SK-N-SH treated with all-trans-retinoic acid at 6 μM for 48 hours (cell line): ENCODE results near the gene DHPS.

Source experiments
- ATAC-seq: fragments of 200-7000 bp; cut with Tn5 transposase; 3 replicates; pipeline ENCODE4 v1.9.1; 2020; ENCODE audit warnings: mild to moderate bottlenecking, moderate library complexity
- ARNTL ChIP-seq: fragments of 450-650 bp; formaldehyde crosslinking; IDR thresholded peaks from 2 replicates; pipeline ENCODE4 v1.5.0; 2020; ENCODE audit warnings: low read depth, mild to moderate bottlenecking, moderate library complexity, borderline replicate concordance
- BACH2 ChIP-seq: fragments of 250-450 bp; sonication (Bioruptor Pico); IDR thresholded peaks from 2 replicates; pipeline ENCODE4 v1.9.0; 2021; ENCODE audit warnings: mild to moderate bottlenecking, borderline replicate concordance
- CSDC2 ChIP-seq: fragments of 250-450 bp; sonication (Bioruptor Pico); IDR thresholded peaks from 2 replicates; pipeline ENCODE4 v1.5.0; 2020; ENCODE audit warnings: mild to moderate bottlenecking, moderate library complexity
- OSR1 ChIP-seq: fragments of 250-450 bp; sonication (Bioruptor Pico); IDR thresholded peaks from 2 replicates; pipeline ENCODE4 v1.8.0; 2022; ENCODE audit warnings: moderate library complexity, mild to moderate bottlenecking, inconsistent platforms
- POU6F1 ChIP-seq: fragments of 250-450 bp; sonication (Bioruptor Pico); IDR thresholded peaks from 2 replicates; pipeline ENCODE4 v1.8.0; 2021; ENCODE audit warnings: low read depth, mild to moderate bottlenecking, moderate library complexity, borderline replicate concordance
- PPARA ChIP-seq: fragments of 250-450 bp; sonication (Bioruptor Pico); IDR thresholded peaks from 2 replicates; pipeline ENCODE4 v1.5.0; 2020; ENCODE audit warnings: mild to moderate bottlenecking, borderline replicate concordance
- RARB ChIP-seq: fragments of 250-450 bp; sonication (Bioruptor Pico); IDR thresholded peaks from 2 replicates; pipeline ENCODE4 v1.8.0; 2021; ENCODE audit warnings: mild to moderate bottlenecking, moderate library complexity
- TCF4 ChIP-seq: fragments of 250-450 bp; sonication (Bioruptor Pico); IDR thresholded peaks from 2 replicates; pipeline ENCODE4 v1.8.0; 2021; ENCODE audit warnings: mild to moderate bottlenecking, moderate library complexity, borderline replicate concordance
- TOX ChIP-seq: fragments of 250-450 bp; sonication (Bioruptor Pico); IDR thresholded peaks from 2 replicates; pipeline ENCODE4 v1.8.0; 2021; ENCODE audit warnings: mild to moderate bottlenecking, moderate library complexity, borderline replicate concordance
- ZC3H10 ChIP-seq: fragments of 250-450 bp; sonication (Bioruptor Pico); IDR thresholded peaks from 2 replicates; pipeline ENCODE4 v1.5.1; 2021; ENCODE audit warnings: mild to moderate bottlenecking, moderate library complexity
- ZFP3 ChIP-seq: fragments of 250-450 bp; sonication (Bioruptor Pico); IDR thresholded peaks from 2 replicates; pipeline ENCODE4 v1.5.0; 2020; ENCODE audit warnings: mild to moderate bottlenecking, moderate library complexity
- ZFP30 ChIP-seq: fragments of 450-650 bp; formaldehyde crosslinking; IDR thresholded peaks from 2 replicates; pipeline ENCODE4 v1.5.0; 2022; ENCODE audit warnings: mild to moderate bottlenecking, moderate library complexity
- ZNF8 ChIP-seq: fragments of 450-650 bp; formaldehyde crosslinking; IDR thresholded peaks from 2 replicates; pipeline ENCODE4 v1.5.0; 2020; ENCODE audit warnings: mild to moderate bottlenecking, moderate library complexity
- TF ChIP-seq, protein P1 (sequence below): fragments of 250-450 bp; sonication (Bioruptor Pico); IDR thresholded peaks from 2 replicates; pipeline ENCODE4 v1.8.0; 2020; ENCODE audit warnings: mild to moderate bottlenecking, moderate library complexity, borderline replicate concordance
- TF ChIP-seq, protein P2 (sequence below): fragments of 250-450 bp; sonication (Bioruptor Pico); IDR thresholded peaks from 2 replicates; pipeline ENCODE4 v1.5.0; 2020; ENCODE audit warnings: mild to moderate bottlenecking, moderate library complexity
- TF ChIP-seq, protein P3 (sequence below): fragments of 250-450 bp; sonication (Bioruptor Pico); IDR thresholded peaks from 2 replicates; pipeline ENCODE4 v1.5.1; 2020; ENCODE audit warnings: low read depth, mild to moderate bottlenecking, moderate library complexity

DHPS gene

GRCh38 chr19:12664406-12665280 lies 17.0 kb downstream of the DHPS start:
- no peak for ATAC-seq
- TF ChIP-seq, protein P1, sequence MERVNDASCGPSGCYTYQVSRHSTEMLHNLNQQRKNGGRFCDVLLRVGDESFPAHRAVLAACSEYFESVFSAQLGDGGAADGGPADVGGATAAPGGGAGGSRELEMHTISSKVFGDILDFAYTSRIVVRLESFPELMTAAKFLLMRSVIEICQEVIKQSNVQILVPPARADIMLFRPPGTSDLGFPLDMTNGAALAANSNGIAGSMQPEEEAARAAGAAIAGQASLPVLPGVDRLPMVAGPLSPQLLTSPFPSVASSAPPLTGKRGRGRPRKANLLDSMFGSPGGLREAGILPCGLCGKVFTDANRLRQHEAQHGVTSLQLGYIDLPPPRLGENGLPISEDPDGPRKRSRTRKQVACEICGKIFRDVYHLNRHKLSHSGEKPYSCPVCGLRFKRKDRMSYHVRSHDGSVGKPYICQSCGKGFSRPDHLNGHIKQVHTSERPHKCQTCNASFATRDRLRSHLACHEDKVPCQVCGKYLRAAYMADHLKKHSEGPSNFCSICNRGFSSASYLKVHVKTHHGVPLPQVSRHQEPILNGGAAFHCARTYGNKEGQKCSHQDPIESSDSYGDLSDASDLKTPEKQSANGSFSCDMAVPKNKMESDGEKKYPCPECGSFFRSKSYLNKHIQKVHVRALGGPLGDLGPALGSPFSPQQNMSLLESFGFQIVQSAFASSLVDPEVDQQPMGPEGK = no peak
- peak; percentile 95 for TF ChIP-seq ZFP3

DNA sequence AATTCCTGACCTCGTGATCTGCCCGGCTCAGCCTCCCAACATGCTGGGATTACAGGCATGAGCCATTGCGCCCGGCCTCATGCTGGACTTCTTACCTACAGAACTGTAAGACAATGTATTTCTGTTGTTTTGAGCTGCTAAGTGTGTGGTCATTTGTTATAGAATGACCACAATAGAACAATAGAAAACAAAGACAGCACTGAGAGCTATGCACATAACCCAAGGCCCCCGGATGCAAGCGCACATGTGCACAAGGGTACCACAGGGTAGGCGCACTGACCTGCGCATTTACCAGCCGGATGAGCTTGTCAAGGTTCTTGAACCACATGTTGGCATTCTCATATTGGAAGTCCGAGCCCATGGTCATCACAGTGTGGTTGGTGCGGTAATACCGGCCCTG lies 20.7 kb downstream of the DHPS start:
- ATAC-seq = no peak
- TF ChIP-seq OSR1 (CRISPR knock-in tag) (no peak), CSDC2 (CRISPR knock-in tag) (no peak), PPARA (no peak), ZC3H10 (CRISPR knock-in tag) (no peak), POU6F1 (CRISPR knock-in tag) (no peak), ARNTL (CRISPR knock-in tag) (no peak), BACH2 (CRISPR knock-in tag) (no peak), TCF4 (CRISPR knock-in tag) (no peak), ZFP30 (no peak), ZFP3 (no peak)
- TF ChIP-seq, protein P2, sequence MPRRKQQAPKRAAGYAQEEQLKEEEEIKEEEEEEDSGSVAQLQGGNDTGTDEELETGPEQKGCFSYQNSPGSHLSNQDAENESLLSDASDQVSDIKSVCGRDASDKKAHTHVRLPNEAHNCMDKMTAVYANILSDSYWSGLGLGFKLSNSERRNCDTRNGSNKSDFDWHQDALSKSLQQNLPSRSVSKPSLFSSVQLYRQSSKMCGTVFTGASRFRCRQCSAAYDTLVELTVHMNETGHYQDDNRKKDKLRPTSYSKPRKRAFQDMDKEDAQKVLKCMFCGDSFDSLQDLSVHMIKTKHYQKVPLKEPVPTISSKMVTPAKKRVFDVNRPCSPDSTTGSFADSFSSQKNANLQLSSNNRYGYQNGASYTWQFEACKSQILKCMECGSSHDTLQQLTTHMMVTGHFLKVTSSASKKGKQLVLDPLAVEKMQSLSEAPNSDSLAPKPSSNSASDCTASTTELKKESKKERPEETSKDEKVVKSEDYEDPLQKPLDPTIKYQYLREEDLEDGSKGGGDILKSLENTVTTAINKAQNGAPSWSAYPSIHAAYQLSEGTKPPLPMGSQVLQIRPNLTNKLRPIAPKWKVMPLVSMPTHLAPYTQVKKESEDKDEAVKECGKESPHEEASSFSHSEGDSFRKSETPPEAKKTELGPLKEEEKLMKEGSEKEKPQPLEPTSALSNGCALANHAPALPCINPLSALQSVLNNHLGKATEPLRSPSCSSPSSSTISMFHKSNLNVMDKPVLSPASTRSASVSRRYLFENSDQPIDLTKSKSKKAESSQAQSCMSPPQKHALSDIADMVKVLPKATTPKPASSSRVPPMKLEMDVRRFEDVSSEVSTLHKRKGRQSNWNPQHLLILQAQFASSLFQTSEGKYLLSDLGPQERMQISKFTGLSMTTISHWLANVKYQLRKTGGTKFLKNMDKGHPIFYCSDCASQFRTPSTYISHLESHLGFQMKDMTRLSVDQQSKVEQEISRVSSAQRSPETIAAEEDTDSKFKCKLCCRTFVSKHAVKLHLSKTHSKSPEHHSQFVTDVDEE (CRISPR knock-in tag) = no peak
- TF ChIP-seq, all 23 proteins: peak for 0

GRCh38 chr19:12657966-12658365 lies 23.7 kb downstream of the DHPS start:
- no peak for TF ChIP-seq POU6F1 (CRISPR knock-in tag)
- TF ChIP-seq ZC3H10 (CRISPR knock-in tag) = no peak
- no peak for TF ChIP-seq OSR1 (CRISPR knock-in tag)
- TF ChIP-seq, all 23 proteins: peak for 0
- ATAC-seq = no peak

DNA sequence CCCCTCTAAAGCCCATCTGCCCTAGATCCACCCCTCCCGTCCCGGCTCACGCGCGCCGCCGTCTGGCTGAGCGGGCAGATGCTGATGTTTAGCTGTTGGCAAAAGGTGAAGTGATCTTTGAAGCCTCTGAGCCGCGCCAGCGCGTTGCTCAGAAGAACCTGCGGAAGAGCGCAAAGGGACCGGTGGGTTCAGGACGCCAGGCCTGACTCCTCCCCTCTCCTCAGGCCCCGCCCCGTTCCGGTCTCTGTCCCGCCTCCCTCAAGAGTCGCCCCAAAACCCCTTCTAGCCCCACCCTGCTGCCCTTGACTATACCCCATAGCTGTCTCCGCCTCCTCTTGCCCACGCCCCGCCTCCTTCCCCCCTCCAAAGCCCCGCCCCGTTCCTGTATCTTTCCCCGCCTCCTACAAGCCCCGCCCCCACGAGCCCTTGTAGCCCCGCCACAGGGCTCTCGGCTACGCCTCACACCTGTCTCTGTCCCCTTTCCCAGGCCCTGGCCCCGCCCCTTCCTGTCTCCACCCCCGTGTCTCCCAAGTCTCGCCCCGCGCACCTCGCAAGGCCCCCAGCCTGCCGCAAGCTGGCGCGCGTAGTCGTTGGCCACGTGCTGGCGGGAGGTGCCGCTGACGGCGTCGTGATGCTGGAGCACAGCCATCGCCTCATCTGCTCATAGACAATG lies 24.6 kb downstream of the DHPS start:
- ATAC-seq = no peak
- TF ChIP-seq ARNTL (CRISPR knock-in tag) (no peak), POU6F1 (CRISPR knock-in tag) (no peak), BACH2 (CRISPR knock-in tag) (no peak), ZNF8 (no peak), TOX (CRISPR knock-in tag) (no peak), PPARA (no peak), CSDC2 (CRISPR knock-in tag) (no peak), RARB (CRISPR knock-in tag) (no peak)
- TF ChIP-seq, protein P2 (CRISPR knock-in tag) = no peak
- TF ChIP-seq, protein P3, sequence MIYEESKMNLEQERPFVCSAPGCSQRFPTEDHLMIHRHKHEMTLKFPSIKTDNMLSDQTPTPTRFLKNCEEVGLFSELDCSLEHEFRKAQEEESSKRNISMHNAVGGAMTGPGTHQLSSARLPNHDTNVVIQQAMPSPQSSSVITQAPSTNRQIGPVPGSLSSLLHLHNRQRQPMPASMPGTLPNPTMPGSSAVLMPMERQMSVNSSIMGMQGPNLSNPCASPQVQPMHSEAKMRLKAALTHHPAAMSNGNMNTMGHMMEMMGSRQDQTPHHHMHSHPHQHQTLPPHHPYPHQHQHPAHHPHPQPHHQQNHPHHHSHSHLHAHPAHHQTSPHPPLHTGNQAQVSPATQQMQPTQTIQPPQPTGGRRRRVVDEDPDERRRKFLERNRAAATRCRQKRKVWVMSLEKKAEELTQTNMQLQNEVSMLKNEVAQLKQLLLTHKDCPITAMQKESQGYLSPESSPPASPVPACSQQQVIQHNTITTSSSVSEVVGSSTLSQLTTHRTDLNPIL (CRISPR knock-in tag) = no peak
